DMS 273 (cell line): ENCODE measurements around the gene SPIB.
"Not testable (repeated sequence)": the region's sequence is repeated elsewhere in the genome, so short reads cannot be mapped to it uniquely, and the experiment has no call there.

Experiments used
- DNase-seq: peaks from one replicate; lab custom pipeline; 2025; ENCODE audit not compliant: unreplicated experiment; lab: John Stamatoyannopoulos, UW

Gene SPIB

DNA sequence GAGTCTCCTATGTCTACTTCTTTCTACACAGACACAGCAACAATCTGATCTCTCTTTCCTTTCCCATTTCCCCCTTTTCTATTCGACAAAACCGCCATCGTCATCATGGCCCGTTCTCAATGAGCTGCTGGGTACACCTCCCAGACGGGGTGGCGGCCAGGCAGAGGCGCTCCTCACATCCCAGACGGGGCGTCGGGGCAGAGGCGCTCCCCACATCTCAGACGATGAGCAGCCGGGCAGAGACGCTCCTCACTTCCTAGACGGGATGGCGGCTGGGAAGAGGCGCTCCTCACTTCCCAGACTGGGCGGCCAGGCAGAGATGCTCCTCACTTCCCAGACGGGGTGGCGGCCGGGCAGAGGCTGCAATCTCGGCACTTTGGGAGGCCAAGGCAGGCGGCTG lies 27.8 kb upstream of the SPIB start:
- DNase-seq = not testable (repeated sequence)

DNA sequence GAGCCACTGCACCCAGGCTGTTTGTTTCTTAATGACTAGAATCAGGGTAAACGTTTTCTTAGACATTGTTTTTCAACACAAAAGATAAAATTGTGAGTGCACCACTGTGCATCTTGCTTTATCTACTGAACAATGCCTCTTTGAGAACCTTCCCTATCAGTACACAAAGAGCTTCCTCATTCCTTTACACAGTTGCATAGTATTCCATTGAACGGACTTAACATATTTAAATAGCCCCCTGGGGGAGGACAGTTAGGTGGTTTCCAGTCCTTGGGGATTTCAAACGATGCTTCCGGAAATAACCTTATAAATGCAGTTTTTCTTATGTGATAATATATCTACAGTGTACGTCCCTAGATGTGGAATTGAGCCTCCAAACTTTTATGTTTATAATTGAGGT lies 26.0 kb upstream of the SPIB start:
- no peak for DNase-seq

DNA sequence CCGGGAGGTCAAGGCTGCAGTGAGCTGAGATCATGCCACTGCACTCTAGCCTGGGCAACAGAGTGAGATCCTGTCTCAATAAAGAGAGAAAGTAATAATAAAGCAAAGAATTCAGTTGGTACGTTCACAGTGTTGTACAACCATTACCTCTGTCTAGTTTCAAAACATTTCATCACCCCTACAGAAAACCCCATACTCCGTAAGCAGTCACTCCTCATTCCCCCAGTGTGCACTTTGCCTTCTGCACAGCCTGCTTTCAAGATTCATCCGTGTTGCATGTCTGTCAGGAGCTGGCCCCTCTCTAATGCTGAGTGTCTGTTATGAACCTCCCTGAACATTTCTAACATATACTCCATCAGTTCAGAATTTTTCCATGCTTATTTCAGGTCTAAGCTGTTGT lies 25.1 kb upstream of the SPIB start:
- no peak for DNase-seq

DNA sequence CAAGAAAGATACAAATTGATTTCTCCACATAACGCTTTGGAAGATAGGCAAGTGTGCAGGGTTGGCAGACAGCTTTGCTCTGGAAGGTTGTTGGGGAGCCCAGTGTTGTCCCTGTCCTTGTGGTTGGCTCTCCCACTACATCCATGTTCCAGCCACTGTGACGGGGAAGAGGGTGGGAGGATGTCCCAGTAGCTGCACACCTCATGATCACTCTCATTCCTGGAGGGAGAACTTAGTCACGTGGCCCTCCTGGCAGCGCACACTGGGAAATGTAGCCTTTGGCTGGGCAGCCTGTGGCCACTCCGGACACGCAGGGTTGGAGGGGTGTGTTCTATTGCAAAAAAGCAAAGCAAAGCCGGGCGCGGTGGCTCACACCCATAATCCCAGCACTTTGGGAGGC lies 24.7 kb upstream of the SPIB start:
- no peak for DNase-seq

DNA sequence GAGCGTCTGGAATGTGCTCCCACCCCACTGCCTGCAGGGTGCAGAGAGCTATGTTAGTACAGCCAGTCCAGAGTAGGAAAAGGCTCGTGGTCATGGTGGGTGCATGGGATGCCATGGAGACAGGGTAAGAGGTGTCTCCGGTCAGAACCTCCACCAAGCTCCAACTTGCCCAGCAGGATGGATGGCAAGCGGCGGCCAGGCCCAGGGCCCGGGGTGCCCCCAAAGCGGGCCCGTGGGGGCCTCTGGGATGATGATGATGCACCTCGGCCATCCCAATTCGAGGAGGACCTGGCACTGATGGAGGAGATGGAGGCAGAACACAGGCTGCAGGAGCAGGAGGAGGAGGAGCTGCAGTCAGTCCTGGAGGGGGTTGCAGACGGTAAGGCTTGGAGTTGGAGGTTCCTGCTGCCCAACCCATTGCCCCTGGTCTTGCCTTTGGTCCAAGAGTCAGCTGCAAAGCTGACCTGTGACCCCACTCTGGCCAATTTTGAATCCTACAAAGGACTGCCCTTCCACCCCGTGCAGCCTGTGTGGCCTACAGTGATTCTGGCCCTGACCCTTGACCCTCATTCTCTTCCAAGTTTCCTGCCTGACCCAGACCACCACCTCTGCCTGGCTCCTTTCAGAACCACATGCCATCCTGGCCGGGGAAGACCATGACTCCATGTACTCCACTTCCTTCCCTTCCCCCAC lies 19.9 kb upstream of the SPIB start:
- DNase-seq = no peak

DNA sequence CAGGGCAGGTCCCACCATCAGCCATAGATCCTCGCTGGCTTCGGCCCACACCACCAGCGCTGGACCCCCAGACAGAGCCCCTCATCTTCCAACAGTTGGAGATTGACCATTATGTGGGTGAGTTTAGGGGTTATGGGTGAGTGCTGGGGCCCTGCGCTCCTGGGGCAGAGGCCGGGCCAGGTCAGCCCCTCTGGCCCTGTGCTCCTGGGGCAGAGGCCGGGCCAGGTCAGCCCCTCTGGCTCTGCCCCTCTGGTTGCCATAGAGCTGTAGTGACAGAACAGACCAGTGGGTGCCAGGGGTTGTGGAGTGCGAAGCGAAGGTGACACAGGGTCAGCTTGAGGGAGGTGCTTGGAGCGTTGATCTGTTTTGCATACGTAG lies 19.4 kb upstream of the SPIB start:
- no peak for DNase-seq

DNA sequence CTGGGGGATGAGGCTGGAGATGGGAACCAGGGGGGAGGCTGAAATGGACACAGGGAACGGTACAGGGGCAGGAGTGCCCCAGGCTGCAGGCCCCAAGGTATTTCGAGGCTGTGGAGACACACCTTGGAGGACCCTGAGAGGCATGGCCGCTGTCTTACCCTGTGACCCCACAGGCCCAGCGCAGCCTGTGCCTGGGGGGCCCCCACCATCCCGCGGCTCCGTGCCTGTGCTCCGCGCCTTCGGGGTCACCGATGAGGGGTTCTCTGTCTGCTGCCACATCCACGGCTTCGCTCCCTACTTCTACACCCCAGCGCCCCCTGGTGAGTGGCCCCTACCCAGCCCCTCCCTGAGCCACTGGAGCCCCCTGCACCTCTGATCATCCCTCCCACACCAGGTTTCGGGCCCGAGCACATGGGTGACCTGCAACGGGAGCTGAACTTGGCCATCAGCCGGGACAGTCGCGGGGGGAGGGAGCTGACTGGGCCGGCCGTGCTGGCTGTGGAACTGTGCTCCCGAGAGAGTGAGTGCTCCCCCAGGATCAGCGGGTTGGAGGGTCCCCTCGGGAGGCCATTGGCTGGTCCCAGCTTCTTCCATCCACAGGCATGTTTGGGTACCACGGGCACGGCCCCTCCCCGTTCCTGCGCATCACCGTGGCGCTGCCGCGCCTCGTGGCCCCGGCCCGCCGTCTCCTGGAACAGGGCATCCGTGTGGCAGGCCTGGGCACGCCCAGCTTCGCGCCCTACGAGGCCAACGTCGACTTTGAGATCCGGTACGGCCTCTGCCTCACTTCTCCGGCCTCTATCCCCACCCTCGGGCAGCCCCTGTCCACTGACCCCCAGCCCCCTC lies 16.9 kb upstream of the SPIB start:
- no peak for DNase-seq

DNA sequence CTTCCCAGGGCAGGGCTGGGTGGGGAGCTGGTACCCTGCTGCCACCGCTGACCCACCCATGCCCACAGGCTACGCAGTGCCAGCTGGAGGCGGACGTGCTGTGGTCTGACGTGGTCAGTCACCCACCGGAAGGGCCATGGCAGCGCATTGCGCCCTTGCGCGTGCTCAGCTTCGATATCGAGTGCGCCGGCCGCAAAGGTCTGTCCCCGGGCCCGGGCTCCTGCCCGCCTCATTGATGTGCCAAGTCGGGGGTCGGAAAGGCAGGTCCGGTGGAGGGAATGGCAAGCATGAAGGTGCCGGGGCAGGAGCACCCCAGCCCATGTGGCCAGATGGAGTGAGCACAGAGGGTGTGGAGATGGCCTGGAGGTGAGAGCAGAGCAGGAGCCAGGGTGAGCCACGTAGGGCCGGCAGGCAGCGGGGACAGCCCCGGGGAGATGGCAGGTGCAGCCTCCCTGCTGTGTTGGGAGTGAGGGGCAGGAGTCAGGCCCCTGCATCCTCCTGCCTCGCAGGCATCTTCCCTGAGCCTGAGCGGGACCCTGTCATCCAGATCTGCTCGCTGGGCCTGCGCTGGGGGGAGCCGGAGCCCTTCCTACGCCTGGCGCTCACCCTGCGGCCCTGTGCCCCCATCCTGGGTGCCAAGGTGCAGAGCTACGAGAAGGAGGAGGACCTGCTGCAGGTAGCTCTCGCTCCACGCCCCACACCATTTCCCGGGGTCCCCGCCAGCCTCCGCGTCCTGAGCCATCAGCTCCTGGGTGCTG lies 16.0 kb upstream of the SPIB start:
- DNase-seq = no peak

DNA sequence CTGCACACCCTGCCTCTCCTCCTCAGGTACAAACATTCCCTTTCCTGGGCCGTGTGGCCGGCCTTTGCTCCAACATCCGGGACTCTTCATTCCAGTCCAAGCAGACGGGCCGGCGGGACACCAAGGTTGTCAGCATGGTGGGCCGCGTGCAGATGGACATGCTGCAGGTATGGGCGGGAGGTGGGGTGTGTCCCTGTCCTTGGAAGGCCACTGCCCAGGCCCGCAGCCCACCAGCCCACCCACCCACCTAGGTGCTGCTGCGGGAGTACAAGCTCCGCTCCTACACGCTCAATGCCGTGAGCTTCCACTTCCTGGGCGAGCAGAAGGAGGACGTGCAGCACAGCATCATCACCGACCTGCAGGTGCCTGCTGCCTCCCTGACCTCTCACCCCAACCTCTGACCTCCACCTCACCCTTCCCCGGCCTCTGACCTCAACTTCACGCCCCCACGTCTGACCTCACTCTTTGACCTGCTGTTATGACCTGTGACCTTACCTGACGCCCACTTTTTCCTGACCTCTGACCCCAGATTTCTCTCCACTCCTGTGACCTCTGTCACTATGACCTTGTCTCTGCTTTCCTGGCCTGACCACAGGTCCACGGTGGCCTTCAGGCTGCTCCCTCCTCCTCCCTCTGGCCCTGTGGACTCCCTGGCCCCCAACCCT lies 12.4 kb upstream of the SPIB start:
- no peak for DNase-seq

DNA sequence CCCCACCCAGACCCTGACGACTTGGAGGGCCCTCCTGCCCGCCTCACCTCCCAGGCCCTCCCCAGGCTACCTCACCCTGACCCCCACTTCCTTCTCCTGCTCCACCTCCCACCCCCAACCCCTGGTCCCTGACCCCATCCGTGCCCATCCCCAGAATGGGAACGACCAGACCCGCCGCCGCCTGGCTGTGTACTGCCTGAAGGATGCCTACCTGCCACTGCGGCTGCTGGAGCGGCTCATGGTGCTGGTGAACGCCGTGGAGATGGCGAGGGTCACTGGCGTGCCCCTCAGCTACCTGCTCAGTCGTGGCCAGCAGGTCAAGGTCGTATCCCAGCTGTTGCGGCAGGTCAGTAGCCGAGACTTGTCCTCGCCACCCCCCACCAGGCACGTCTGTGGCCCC lies 11.9 kb upstream of the SPIB start:
- DNase-seq = no peak

DNA sequence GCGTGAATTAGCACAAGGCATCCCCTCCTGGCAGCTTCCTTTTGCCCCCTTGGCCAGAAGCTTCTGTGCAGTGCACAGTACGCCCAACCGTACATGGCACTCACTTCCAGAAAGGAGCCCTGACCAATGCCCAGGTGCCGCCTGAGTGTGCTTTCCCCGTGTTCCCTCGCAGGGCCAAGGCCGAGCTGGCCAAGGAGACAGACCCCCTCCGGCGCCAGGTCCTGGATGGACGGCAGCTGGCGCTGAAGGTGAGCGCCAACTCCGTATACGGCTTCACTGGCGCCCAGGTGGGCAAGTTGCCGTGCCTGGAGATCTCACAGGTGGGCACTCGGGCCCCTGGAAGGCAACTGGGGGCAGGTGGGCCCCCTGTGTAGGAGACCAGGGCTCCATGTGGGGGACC lies 9.4 kb upstream of the SPIB start:
- DNase-seq = no peak

DNA sequence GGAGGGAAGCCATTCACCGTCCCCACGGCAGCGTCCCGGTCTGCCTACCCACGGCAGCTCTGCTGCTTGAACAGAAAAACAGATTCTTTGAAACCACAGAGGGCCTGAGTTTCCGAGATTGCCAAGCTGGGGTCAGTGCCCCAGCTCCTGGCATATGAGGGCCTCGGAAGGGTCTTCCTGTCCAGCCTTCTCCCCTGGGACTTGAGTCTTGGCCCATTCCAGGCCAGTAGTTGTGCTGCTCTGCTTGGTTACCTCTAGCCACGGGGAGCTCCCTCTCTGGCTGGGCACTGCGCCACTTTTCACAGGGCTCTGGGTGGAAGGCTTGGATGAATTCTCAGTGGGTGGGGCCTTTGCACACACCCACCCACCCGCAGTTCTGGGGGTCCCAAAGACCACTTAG lies 8.6 kb upstream of the SPIB start:
- no peak for DNase-seq

DNA sequence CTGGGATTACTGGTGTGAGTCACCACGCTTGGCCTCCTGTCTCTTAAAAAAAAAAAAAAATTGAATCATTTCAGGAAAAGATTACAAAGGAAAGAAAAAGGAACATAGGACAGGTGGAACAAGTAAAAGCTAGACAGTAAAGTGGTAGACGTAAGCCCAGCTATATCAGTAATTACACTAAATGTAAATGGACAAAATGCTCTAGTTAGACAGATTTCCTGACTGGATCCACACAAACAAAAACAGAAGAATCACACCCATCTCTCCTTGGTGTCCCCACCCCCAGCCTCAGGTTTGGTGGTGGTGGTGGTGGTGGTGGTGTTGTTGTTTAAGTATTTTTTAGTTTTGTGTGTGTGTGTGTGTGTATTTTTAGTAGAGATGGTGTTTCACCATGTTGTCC lies 6.3 kb upstream of the SPIB start:
- DNase-seq = no peak

DNA sequence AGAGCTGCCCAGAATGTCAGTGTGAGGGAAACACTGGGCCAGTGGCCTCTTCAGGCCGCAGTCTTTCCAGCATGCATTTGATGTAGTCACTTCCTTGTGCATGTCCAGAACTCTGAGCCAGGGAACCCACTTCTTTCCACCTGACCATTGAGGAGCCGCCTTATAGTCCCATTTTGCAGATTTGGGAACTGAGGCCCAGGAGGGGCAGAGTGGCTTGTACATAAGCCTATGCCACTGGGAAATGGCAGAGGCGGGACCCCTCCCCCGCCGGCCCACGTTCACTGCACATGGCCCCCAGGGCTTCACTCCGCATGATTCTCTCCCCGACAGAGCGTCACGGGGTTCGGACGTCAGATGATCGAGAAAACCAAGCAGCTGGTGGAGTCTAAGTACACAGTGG lies 5.6 kb upstream of the SPIB start:
- no peak for DNase-seq

DNA sequence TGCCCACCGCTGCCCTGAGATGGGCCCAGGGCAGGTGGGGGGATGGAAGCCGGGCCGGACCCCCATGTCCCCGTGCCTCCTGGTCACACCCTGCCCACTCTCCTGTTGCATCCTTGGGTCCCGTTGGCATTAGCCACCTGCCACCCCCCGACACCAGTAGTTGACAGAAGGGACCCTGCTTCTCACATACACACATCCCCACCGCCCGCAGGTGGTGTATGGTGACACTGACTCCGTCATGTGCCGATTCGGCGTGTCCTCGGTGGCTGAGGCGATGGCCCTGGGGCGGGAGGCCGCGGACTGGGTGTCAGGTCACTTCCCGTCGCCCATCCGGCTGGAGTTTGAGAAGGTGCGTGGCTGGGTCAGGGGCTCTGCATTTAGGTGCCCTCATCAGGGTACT lies 5.2 kb upstream of the SPIB start:
- DNase-seq = no peak

DNA sequence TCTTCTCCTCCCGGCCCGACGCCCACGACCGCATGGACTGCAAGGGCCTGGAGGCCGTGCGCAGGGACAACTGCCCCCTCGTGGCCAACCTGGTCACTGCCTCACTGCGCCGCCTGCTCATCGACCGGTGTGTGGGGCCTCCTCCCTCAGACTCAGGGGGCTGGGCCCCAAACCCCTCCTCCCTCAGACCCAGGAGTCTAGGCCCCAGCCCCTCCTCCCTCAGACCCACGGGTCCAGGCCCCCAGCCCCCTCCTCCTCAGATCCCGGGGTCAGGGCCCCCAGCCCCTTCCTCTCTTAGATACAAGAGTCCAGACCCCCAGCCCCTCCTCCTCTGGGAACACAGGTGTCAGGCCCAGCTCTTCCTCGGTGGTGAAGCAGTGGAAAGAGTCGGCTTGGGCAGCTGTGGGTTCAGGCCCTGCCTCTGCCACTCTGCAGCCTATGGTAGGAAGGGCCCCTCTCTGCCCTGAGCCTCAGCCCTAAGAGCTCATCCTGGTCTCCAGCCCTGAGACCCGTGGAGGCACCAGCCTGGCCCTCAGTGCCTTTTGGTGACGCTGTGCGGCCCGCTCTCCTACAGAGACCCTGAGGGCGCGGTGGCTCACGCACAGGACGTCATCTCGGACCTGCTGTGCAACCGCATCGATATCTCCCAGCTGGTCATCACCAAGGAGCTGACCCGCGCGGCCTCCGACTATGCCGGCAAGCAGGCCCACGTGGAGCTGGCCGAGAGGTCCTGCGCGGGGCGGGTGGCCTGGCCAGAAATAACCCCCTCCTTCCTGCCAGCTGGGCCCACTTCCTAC lies 3.7 kb upstream of the SPIB start:
- DNase-seq = peak; percentile 78

DNA sequence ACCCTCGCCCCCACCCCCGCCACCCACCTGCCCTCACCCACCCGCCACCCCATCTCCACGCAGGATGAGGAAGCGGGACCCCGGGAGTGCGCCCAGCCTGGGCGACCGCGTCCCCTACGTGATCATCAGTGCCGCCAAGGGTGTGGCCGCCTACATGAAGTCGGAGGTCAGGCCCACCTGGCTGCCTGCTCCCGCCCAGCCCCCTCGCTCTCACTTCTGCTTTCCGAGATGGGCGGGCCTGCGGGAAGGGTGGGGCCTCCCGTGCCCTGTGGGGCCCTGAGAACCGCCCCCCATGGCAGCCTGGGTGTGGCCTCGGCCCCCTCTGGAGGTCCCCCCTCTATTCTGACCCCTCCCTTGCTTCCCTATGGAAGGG lies 3.1 kb upstream of the SPIB start:
- no peak for DNase-seq

DNA sequence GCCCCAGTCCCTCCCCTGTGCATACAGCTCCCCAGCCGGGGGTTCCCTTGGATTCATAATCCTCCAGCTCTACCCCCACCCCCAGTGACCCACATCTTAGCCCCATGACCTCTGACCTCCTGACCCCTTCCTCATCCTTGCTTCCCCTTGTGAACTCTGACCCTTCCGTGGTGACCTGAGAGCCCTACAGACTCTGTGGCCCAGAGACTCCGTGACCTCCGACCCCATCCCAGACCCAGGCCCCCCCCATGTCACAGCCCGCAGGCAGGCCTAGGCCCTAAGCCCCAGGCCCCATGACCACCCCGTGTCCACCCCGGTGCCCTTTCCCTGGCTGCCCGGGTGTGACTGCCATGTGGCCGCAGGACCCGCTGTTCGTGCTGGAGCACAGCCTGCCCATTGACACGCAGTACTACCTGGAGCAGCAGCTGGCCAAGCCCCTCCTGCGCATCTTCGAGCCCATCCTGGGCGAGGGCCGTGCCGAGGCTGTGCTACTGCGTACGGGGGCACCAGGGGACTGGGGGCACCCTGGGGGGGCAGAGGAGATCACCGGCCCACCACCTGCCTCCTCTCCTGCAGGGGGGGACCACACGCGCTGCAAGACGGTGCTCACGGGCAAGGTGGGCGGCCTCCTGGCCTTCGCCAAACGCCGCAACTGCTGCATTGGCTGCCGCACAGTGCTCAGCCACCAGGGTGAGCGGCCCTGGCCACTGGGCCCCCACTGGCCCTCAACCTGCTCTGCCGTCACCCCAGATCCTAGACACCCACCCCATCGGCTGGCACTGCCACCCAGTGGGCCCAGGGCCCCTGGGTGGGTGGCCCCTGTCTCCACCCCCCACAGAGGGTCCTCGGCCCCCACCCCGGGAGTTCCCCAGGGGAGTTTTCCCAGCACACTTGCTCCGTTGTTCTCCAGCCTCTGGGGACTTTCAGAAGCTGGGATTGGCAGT lies 2.4 kb upstream of the SPIB start:
- DNase-seq = no peak
